Medulla oblongata (tissue), 1 donor: ENCODE results near the gene UBAP1L.
"Not testable (repeated sequence)": the region's sequence is repeated elsewhere in the genome, so short reads cannot be mapped to it uniquely, and the experiment has no call there.

ENCODE experiments used
- DNase-seq: peaks from one replicate; pipeline ENCODE4 v3.0.0-alpha.2; 2015; ENCODE audit errors: extremely low spot score

UBAP1L gene

DNA sequence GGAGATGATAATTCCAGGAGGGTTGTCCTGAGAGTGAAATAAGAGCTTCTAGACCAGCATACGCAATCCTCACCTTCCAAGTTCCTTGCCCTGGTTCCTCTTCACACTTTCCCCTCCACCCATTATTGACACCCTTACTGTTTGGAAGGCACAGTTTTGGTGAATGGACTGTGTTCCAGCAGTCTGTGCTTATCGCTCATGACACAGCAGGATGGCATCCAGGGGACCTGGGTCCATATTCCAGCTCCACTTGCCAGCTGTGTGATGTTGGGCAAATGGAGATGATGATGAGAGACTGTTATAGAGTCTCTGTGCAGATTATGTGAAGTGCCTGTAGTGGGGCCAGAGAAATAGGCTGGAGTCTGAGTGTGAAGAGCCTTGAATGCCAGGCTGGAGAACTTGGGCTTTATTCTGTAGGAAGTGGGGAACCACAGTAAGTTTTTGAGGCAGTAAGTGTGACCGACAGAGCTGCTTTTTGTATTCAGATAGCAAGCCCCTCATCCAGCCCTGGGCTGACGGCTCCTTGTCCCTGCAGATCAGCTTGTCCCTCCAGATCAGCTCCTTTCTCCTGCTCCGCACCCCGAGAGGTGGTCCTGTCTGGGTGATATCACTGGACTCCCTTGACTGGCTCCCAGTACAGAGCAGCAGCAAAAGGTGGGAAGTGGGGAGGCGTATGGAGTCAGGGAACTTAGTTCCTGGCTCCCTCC lies 30.3 kb downstream of the UBAP1L start:
- DNase-seq: no peak

DNA sequence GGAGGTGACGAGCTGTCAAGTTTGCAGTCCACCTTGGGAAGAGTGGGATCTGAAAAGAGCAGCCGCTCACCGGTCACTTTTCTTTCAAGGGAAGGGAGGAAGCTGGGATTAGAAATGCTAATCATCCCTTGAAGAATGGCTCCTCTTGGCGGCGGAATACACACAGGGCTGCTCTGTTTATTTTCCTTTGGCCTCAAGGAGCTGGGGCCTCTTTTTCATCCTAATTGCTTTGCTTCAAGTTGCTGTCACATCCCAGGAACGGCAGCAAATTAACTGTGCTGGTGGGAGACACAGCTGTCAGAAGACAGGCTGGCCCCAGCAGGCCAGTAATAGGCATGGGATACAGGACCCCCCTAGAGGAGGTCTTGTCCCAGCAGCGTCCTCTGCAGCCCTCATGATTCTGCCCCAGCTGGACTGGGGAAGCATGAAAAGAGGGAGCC lies 31.7 kb downstream of the UBAP1L start:
- DNase-seq: peak; percentile 81

DNA sequence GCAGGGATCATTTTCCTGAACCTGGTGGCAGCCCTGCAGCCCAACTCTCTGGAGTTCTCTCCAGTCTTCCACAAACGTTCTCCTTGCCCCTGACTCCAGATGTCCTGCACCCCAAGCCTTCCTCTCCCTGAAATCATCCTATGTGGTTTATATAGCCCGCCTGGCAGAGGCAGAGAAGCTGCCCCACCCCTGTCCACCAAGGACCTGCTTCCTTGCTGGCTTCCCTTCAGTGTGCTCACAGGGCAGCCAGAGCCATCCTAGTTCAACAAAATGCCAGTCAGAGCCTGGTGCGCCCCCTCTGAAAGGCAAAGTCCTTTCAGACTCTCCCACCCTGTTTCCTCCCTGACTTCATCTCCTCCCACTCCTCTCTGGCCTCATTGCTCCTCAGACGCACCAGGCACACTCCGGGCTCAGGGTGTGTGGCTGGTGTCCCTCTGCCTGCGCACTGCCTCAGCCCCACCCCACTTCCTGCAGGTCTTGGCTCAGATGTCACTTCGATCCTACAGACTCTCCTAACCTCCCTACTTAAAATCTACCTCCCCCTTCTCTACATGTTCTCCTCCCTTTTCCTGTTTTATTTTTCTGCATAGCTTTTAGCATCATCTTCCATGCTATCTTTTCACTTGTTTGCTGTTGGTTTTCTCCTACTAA lies 32.6 kb downstream of the UBAP1L start:
- DNase-seq: no peak

DNA sequence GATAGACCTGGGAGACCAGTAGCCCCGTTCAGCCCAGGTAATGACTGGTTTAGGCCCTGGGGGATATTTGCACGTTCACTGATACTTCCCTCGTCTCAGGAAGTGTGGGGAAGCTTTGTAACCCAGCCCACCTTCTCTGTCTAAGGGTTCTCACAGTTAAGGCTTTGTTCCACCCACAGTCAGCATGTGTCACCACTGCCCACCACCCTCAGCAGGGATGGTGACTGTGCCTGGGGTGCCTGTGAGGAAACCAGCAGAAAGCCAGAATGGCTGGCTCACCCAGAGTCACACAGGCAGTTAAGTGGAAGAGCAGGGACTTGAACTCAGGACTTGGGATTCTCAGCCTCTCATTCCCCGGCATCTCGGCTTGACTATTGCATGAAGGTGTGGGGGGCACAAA lies 33.2 kb downstream of the UBAP1L start:
- DNase-seq: no peak

DNA sequence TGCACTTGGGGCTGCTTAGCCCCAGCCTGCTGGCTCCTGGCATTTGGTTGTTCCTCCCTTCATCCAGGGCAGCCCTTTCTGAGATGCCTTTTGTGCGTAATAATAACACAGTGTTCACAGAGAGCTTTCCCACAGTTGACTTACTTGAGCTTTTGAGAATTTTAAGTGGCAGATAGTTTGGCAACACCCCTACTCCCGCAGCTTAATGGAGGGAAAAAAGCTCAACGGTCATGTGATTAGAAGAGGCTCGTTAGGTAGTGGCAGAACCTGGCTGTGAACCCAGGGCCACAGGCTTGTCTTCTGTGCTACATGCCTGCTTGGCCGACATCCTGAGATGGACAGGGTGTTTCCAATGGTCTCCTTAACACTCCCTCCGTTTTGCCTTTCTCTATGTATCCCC lies 33.7 kb downstream of the UBAP1L start:
- no peak for DNase-seq

DNA sequence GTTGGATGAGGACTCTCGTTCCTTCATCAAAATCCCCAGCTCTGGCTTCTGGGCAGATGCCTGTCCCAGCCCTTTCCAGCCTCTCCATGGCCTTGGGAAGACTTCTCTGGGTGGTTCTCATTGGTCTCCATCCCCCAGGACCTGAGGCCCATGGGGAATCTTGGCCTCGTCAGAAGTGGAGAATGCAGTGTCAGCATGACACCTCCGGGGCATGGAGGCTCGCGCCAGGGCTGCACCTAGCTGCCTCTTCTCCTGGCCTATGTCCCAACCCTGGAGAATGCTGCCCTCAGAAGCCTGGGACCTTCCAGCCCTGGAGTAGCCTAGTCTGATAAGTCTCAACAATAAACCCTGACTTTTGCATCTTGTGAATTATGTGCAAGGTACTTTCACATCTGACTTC lies 35.4 kb downstream of the UBAP1L start:
- DNase-seq: no peak

DNA sequence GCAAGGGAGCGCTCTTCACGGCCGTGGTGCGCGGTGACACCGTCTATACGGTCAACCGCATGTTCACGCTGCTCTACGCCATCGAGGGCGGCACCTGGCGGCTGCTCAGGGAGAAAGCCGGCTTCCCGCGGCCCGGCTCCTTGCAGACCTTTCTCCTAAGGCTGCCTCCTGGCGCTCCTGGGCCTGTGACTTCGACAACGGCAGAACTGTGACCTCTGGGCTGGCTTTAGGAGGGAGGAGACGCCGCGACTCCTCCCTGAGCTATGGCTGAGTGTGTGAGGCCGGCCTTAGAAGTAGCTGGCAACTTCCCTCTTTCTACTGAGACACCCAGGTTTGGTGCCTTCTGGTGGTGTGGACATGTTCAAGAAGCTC lies 37.0 kb downstream of the UBAP1L start:
- DNase-seq: no peak

DNA sequence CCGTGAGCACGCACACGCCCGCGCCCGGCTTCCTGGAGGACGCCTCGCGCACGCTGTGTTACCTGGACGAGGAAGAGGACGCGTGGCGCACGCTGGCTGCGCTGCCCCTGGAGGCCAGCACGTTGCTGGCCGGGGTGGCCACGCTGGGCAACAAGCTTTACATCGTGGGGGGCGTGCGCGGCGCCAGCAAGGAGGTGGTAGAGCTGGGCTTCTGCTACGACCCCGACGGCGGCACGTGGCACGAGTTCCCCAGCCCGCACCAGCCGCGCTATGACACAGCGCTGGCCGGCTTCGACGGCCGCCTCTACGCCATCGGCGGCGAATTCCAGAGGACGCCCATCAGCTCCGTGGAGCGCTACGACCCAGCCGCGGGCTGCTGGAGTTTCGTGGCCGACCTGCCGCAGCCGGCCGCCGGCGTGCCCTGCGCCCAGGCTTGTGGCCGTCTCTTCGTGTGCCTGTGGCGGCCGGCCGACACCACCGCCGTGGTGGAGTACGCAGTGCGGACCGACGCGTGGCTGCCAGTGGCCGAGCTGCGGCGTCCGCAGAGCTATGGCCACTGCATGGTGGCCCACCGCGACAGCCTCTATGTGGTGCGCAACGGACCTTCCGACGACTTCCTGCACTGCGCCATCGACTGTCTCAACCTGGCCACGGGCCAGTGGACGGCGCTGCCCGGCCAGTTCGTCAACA lies 37.6 kb downstream of the UBAP1L start:
- no peak for DNase-seq

DNA sequence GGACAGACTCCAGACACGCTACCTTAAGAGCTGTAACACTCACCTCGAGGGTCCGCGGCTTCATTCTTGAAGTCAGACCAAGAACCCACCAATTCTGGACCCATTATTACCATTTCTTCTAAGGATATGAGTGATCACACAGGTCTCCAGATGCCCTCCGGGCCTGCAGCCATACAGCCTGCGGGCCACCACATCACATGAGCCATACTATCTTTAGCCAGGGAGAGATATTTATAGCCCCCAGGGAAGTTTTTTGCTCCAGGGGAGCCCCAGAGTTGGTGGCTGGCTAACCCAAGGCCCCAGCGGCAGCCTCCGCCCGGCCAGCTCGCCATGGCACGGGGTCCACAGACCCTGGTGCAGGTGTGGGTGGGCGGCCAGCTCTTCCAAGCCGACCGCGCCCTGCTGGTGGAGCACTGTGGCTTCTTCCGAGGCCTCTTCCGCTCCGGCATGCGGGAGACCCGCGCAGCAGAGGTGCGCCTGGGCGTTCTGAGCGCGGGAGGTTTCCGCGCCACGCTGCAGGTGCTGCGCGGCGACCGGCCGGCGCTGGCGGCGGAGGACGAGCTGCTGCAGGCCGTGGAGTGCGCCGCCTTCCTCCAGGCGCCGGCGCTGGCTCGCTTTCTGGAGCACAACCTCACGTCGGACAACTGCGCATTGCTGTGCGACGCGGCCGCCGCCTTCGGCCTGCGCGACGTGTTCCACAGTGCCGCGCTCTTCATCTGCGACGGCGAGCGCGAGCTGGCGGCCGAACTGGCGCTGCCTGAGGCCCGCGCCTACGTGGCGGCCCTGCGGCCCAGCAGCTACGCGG lies 38.3 kb downstream of the UBAP1L start, which contains the start of gene KBTBD13:
KBTBD13 (plus strand) TSS at position 261 of the 805 bp plus-strand sequence; CDS start at position 331, 70 bp downstream.
- DNase-seq: no peak

DNA sequence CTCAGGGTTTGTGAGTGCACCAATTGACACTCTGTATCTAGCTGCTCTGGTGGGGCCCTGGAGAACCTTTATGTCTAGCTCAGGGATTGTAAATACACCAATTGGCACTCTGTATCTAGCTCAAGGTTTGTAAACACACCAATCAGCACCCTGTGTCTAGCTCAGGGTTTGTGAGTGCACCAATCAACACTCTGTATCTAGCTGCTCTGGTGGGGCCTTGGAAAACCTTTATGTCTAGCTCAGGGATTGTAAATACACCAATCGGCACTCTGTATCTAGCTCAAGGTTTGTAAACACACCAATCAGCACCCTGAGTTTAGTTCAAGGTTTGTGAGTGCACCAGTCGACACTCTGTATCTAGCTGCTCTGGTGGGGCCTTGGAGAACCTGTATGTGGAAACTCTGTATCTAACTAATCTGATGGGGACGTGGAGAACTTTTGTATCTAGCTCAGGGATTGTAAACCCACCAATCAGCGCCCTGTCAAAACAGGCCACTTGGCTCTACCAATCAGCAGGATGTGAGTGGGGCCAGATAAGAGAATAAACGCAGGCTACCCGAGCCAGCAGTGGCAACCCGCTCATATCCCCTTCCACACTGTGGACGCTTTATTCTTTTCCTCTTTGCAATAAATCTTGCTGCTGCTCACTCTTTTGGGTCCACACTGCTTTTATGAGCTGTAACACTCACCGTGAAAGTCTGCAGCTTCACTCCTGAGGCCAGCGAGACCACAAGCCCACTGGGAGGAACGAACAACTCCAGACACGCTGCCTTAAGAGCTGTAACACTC lies 39.2 kb downstream of the UBAP1L start:
- not testable (repeated sequence) for DNase-seq

DNA sequence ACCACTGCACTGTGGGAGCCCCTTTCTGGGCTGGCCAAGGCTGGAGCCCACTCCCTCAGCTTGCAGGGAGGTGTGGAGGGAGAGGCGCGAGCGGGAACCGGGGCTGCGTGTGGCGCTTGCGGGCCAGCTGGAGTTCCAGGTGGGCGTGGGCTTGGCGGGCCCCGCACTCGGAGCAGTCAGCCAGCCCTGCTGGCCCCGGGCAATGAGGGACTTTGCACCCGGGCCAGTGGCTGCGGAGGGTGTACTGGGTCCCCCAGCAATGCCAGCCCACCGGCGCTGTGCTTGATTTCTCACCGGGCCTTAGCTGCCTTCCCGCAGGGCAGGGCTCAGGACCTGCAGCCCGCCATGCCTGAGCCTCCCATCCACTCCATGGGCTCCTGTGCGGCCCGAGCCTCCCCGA lies 40.1 kb downstream of the UBAP1L start:
- not testable (repeated sequence) for DNase-seq

DNA sequence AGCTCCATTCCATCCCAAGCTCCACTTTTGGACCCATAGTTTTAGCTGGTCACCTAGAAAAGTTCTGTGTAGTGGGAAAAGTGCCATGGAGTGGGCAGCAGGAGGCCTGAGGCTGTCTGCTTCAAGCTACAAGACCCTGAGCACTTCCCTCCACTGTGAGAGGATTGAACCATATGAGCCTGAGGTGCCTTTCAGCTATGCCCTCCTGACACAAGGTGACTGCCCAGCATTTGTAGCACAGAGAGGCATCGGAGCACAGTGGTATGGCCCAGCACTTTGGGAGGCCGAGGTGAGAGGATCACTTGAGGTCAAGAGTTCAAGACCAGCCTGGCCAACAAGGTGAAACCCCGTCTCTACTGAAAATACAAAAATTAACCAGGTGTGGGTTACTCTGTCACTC lies 42.4 kb downstream of the UBAP1L start:
- no peak for DNase-seq

DNA sequence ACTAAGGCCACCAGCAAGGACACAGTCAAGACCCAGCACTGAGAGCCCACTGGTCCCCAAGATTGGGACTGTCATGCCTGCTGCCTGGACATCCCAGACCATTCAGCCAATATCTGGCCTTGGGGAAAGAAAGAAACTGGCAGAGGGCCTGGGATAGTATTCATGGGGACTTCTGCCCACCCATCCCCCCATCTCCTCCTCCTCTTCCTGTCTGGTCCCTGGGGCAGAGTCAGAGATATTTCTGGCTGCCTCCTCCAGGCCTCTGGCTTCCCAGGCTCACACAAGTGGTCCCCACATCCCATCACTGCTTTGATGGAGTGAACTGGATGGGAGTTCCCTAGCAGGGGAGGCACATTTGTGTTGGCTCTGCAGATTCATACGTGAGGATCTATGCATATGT lies 43.0 kb downstream of the UBAP1L start:
- DNase-seq: no peak

DNA sequence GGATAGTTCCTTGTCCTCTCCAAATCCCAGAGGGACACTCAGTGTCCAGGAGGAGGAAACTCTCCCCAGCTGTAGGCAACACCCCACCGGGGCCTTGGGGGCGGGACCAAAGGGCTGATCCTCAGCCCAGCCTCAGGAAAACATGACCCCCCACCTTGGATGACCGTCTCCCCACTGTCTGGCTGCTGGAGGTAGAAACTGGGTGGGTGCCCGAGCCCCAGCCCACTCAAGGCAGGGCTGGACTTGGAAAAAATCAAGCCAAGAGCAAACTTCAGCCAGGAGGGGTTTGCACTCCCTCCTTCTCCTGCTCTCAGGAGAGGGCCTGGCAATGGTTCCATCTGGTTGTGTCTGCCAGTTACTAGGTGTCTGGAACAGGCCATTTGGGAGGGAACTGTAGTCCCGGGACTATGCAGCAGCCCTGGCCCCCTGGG lies 43.6 kb downstream of the UBAP1L start:
- DNase-seq: peak; percentile 75

DNA sequence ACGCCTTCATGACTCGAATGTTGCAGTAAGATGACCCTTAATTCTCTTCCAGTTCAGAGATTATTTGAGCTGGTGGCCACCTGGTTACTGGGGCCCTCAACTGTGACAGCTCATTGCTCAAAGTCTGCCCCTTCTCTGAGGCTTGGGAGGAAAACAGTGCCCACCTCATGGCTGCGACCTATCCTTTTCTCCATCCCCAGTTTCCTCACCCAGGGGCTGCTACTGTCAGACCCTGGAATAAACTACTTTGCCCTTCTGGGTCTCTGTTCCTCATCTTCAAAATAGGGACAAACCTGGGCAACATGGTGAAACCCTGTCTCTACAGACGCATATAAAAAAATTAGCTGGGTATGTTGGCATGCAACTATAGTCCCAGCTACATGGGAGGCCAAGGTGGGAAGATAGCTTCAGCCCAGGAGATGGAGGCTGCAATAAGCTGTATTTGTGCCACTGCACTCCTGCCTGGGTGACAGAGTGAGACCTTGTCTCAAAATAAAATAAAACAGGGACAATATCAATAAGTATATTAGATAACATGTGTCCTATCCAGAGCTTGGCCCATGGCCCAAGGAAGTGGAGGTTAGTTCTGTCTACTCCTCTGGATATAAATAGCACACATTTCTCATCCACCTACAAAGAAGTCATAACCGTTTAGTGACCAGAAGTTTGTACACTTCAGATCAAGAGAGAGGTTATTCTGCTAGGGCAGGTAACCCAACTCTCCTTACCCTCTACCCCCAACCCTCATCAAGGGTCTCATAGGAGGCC lies 45.0 kb downstream of the UBAP1L start:
- DNase-seq: no peak

DNA sequence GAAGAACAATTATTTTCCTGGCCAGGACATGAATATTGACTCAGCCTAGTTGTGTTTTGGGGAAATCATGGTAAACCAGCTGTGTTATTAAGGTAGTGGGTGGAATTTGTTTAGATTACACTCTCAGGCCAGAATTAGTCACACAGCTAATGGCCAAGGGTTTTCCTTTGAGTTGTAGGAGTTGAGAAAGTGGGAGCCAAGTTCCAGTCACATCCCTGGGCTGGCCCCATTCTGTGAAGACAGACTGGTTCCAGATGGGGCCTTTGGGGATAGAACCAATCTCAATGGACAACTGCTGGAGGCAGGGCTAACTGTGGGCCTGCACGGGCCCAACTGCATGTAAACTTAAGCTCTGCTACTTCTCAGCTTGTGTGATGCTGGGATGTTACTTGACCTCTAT lies 45.8 kb downstream of the UBAP1L start:
- DNase-seq: no peak

DNA sequence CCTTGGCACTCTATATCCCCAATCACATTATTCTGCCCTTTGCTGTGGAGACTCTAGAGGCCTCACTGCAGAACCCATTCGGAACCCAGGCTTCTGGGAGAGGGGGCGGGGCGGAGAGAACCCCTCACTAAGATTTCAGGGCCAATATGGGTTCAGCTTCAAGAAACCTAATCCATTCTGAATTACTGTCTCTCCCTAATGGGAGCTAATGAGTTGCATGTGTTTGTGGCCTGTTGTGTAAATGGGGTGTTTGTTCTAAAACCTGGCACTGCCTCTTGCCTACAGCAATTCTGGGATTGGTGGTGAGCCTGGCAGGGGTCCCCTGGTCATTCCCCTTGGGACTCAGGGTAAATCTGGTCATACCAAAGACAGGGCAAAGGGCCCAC lies 46.6 kb downstream of the UBAP1L start:
- no peak for DNase-seq

DNA sequence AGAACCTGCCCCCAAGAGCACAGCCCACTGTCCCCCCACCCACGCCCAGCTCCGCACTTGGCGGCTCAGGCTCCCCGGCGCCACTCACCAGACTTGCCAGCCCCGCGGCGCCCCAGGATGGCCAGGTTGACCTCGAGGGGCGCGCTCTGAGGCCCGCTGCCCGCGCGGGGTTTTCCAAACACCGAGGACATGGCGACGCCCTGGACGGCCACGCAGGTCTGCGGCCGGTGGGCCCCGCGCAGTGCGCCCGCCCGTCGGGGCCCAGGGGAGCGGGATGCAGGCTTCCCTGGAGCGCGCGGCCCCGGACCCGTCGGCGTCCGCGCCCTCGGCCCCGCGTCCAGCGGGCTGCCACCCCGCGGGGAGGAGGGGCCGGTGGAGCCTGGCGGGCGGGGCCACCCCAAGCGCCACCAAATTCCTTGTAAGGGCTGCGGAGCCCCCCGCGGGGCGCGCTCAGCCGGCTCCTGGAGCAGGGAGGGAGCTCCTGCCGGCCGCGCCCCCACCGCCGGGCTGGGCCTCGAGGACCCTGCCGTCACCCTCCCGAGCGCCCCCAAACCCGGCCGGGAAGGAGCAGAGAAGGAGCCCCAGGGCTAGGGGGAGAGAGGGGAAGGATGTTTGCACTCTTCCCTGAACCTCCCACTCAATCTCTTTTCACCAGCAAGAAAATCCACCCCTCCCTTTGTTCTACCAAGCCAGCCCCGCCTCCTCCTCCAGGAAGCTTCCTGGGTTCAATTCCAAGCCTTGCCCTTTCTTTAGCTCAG lies 47.2 kb downstream of the UBAP1L start, which contains the start of gene RASL12:
RASL12 (minus strand) TSS at position 347 of the 758 bp plus-strand sequence; CDS start at position 191, 156 bp downstream.
- DNase-seq: no peak

DNA sequence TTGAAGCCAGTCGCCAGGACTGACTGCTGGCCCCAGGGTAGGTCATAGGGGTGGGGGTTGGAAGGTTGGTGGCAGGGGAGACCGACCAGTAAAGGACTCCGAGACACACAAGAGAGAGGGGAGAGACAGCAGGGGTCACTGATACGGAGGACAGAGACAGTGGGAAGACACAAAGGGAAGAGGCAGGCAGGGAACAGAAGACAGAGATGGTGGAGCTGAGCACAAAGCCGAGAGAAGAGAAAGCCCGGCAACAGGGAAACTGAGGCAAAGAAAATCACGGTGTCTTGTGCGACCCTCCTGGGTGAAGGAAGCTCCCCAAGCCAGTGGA lies 47.7 kb downstream of the UBAP1L start:
- no peak for DNase-seq
